ENCODE data around the gene LRRC61.

LRRC61 gene

DNA sequence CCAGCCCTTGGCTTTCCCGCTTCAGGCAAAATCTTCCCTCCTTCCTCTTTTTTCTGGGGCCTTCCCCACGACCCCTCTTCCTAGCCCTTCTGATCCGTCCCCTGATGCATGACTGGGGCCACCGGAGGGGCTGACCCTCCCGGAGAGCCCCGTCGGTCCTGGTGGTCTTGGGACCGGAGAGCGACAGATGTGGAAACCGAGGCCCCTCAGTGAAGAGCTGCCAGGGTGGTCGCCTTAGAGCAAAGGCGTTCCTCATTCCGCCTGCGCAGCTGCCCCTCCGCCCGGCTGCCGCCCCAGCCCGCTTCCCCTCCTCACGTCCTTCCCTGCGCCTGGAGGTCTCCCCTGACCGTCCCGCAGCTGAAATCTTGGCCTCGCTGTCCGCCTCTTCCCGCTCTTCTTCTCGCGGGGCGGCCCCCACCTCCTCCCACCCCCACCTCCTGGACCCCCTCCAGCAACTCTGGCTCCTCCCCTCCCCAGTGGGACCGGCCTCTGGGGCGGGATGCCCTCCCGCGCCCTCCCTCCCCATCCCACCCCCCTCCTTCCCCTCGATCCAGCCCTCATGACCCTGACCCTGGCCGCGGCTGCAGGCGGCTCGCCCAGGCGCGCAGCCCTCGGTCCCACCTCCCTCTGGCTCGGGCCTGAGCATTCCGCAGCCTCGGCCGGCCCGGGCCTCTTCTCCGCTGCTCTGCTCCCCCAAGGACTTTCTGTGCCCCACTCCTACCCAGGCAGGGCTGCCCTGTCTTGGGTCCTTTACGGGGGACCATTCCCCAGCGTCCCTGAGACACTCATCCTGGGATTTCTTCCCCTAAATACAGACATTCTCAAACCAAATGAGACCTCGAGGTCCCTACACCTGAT lies 18.3 kb downstream of the LRRC61 start, which contains the start of gene RARRES2:
Gene RARRES2 (minus strand): TSS at position 367 of the 858 bp plus-strand sequence. CDS start 1,020 bp downstream, outside the sequence.
- peak within 1 kb of the TSS; percentile 30 for H3K4me3 ChIP-seq (ENCODE audit: low read depth, low read length)
- in situ Hi-C loops (cut with HindIII; ENCODE audit: low sequenced_read_pairs): no loop called here
- no peak for DNase-seq (ENCODE audit: low read depth, low spot score)
- TF ChIP-seq, protein P1, sequence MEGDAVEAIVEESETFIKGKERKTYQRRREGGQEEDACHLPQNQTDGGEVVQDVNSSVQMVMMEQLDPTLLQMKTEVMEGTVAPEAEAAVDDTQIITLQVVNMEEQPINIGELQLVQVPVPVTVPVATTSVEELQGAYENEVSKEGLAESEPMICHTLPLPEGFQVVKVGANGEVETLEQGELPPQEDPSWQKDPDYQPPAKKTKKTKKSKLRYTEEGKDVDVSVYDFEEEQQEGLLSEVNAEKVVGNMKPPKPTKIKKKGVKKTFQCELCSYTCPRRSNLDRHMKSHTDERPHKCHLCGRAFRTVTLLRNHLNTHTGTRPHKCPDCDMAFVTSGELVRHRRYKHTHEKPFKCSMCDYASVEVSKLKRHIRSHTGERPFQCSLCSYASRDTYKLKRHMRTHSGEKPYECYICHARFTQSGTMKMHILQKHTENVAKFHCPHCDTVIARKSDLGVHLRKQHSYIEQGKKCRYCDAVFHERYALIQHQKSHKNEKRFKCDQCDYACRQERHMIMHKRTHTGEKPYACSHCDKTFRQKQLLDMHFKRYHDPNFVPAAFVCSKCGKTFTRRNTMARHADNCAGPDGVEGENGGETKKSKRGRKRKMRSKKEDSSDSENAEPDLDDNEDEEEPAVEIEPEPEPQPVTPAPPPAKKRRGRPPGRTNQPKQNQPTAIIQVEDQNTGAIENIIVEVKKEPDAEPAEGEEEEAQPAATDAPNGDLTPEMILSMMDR (IDR thresholded peaks at IDR 0.05; ENCODE audit: low read depth, low read length): no peak

DNA sequence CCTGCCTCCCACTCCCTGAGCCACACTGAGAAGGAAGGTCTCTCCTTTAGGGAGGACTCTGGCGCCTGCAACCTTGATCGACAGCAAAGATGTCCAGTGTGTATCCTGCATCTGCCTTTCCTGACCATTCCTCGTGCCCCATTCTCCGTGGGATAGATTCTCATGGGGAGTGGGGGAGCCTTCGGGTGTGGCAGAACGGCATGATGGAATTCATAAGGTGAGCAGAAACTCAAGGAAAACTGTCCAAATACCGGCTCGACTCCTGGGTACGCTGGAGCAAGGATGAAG lies 18.9 kb downstream of the LRRC61 start:
- no peak for DNase-seq (ENCODE audit: low read depth, low spot score)
- in situ Hi-C loops (cut with HindIII; ENCODE audit: low sequenced_read_pairs): no loop called here
- TF ChIP-seq, protein P1 (IDR thresholded peaks at IDR 0.05; ENCODE audit: low read depth, low read length): no peak
- no peak overlapping the region for H3K4me3 ChIP-seq (ENCODE audit: low read depth, low read length)

DNA sequence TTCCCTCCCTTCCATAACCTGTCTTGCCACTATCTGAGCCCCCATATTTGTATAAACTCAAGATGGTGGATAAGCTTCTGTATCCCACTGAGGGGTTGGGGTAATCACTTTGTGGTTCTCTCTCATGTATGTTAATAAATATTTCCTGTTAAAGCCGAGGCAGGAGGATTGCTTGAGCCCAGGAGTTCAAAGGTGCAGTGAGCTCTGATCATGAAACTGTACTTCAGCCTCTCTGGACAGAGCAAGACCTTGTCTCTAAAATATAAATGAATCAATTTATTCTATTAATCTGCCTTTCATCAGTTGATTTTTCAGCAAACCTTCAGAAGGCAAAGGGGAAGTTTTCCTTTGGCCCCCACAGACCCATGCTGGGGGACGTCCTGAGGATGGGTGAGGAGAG lies 20.1 kb downstream of the LRRC61 start:
- no peak overlapping the region for H3K4me3 ChIP-seq (ENCODE audit: low read depth, low read length)
- TF ChIP-seq, protein P1 (IDR thresholded peaks at IDR 0.05; ENCODE audit: low read depth, low read length): no peak
- in situ Hi-C loops (cut with HindIII; ENCODE audit: low sequenced_read_pairs): no loop called here
- no peak for DNase-seq (ENCODE audit: low read depth, low spot score)

DNA sequence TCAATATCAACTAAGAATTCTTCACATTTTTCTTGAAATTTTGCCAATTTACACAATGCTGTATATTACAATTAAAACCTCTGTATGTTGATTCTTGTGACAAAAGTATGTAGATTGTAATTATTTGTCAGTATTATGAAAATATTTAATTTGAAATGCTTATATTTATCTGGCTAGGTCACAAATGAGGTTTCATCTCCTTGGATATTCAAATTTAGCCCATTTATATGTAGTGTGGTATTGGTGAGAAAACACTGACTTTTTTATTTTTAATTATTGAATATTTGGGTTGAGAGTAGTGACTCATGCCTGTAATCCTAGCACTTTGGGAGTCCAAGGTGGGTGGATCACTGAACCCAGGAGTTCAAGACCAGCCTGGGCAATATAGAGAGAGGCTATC lies 21.1 kb downstream of the LRRC61 start:
- H3K4me3 ChIP-seq (ENCODE audit: low read depth, low read length): no peak overlapping the region
- TF ChIP-seq, protein P1 (IDR thresholded peaks at IDR 0.05; ENCODE audit: low read depth, low read length): no peak
- no peak for DNase-seq (ENCODE audit: low read depth, low spot score)
- in situ Hi-C loops (cut with HindIII; ENCODE audit: low sequenced_read_pairs): no loop called here

DNA sequence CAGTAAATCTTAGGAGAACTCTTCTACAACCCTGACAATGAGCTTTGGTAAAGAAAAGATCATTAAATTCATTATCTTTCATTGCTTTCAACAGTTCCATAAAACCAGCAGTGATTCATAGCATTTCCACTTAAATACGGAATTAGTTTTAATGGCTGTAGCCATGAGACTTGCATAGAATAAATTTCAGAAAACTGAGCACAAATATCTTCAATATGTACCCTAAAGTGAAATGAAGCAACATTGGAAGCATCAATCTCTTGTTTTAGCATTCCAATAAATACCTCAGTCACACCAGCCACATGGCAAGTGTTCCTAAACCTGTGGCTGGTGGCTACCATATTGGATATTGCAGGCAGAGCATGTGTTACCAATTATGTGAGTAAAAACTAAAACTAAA lies 21.9 kb downstream of the LRRC61 start:
- no peak overlapping the region for H3K4me3 ChIP-seq (ENCODE audit: low read depth, low read length)
- no peak for DNase-seq (ENCODE audit: low read depth, low spot score)
- TF ChIP-seq, protein P1 (IDR thresholded peaks at IDR 0.05; ENCODE audit: low read depth, low read length): no peak
- in situ Hi-C loops (cut with HindIII; ENCODE audit: low sequenced_read_pairs): no loop called here

DNA sequence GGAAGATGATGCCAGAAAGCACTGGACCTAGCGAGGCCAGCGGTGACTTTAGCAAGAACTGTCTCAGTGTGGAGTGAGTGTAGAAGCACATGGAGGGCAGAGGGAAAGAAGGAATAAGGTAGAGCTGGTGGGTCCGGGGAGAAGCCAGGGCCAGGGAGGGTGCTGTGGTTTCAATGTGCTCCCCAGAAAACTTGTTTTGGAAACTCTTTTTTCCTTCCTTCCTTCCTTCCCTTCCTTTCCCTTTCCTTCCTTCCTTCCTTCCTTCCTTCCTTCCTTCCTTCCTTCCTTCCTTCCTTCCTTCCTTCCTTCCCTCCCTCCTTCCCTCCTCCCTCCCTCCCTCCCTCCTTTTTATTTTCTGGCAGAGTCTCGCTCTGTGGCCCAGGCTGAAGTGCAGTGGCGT lies 23.8 kb downstream of the LRRC61 start:
- DNase-seq (ENCODE audit: low read depth, low spot score): no peak
- TF ChIP-seq, protein P1 (IDR thresholded peaks at IDR 0.05; ENCODE audit: low read depth, low read length): no peak
- in situ Hi-C loops (cut with HindIII; ENCODE audit: low sequenced_read_pairs): no loop called here
- no peak overlapping the region for H3K4me3 ChIP-seq (ENCODE audit: low read depth, low read length)

Measured in astrocyte of the spinal cord (primary cell).